CD4-positive, alpha-beta T cell treated with Interleukin-15 for 1 hour (primary cell): ENCODE results near the gene TLN1.

Source experiments
- DNase-seq: peaks from one replicate; pipeline ENCODE4 v3.0.0-alpha.2; 2020

Gene TLN1, protein sequence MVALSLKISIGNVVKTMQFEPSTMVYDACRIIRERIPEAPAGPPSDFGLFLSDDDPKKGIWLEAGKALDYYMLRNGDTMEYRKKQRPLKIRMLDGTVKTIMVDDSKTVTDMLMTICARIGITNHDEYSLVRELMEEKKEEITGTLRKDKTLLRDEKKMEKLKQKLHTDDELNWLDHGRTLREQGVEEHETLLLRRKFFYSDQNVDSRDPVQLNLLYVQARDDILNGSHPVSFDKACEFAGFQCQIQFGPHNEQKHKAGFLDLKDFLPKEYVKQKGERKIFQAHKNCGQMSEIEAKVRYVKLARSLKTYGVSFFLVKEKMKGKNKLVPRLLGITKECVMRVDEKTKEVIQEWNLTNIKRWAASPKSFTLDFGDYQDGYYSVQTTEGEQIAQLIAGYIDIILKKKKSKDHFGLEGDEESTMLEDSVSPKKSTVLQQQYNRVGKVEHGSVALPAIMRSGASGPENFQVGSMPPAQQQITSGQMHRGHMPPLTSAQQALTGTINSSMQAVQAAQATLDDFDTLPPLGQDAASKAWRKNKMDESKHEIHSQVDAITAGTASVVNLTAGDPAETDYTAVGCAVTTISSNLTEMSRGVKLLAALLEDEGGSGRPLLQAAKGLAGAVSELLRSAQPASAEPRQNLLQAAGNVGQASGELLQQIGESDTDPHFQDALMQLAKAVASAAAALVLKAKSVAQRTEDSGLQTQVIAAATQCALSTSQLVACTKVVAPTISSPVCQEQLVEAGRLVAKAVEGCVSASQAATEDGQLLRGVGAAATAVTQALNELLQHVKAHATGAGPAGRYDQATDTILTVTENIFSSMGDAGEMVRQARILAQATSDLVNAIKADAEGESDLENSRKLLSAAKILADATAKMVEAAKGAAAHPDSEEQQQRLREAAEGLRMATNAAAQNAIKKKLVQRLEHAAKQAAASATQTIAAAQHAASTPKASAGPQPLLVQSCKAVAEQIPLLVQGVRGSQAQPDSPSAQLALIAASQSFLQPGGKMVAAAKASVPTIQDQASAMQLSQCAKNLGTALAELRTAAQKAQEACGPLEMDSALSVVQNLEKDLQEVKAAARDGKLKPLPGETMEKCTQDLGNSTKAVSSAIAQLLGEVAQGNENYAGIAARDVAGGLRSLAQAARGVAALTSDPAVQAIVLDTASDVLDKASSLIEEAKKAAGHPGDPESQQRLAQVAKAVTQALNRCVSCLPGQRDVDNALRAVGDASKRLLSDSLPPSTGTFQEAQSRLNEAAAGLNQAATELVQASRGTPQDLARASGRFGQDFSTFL (N-terminal part only)

DNA sequence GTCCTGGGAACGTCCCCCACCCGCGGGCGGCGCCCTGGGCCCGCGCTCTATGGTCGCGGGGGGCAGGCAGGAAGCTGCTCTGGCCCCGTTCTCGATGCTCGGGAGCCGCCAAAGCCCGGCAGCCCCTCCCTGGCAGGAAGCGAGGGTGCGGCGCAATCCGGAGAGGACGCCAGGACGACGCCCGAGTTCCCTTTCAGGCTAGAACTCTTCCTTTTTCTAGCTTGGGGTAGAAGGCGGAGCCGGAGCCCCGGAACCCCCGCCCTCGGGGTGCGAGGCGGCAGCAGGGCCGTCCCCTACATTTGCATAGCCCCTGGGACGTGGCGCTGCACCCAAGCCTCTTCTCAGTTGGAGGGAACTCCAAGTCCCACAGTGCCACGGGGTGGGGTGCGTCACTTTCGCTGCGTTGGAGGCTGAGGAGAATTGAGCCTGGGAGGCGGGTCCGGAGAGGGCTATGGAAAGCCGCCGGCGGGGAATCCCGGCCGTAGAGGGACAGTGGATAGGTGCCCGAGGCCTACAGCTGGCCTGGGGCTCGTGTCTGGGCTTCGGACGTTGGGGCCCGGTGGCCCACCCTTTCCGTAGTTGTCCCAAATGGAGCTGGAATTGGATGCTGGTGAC is at the start of gene TLN1, which contains the start of gene CREB3:
TLN1 (minus strand) TSS at position 11 of the 615 bp plus-strand sequence. CDS start 6,501 bp downstream, outside the sequence.
CREB3 (plus strand) TSS at position 482 of the 615 bp plus-strand sequence; CDS start at position 589, 107 bp downstream.
- peak; percentile 99 for DNase-seq

DNA sequence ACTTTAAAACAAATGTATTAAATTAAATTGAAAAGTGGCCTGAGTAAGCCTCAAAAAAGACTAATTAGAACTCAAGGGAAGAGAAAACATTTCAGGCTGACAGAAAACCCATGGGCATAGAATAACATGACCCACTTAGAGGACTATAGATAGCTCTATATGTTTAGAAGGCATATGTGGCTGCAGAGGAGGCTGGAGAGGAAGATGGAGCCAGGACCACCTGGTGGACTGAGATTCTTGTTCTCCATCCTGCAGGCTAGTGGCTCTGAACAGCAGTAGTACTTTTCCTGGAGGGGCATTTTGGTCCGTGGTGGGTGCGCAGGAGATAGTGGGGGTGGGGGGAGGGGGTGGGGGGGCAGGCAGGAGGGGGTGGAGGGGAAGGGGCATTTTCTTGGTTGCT is 49.1 kb upstream of the TLN1 start:
- no peak for DNase-seq

DNA sequence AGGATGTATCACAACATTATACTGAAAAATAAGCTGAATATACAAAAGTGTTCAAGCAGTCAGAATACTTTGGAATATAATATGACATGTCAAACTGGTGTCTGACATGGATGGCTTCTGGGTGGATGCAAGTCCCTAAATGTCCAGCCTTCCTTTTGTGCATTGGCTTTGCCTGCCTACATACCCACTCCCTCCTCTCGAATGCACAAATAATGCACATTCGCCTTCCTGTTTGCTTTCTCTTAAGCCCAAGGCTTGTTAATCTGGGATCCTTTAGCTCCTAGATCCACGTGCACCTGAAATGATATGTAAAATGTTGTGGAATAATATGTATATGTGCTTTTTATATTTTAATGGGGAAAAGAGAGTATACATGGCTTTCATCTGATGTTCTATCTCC is 46.5 kb upstream of the TLN1 start:
- no peak for DNase-seq

DNA sequence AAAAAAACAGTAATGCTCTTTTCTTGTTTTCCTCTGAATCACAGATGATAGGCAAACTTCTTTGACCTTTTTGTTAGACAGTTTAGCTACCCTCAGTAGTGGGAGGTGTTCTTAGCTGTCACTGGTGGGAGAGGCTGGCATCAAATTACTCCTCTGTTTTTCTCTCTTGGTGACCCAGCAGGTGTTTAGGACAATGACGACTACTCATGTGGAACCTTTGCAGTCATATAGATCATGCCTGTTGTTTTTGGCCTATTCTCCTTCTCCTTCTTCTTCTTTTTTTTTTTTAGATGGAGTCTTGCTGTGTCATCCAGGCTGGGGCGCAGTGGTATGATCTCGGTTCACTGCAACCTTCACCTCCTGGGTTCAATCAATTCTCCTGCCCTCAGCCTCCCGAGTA is 44.0 kb upstream of the TLN1 start:
- DNase-seq: no peak

DNA sequence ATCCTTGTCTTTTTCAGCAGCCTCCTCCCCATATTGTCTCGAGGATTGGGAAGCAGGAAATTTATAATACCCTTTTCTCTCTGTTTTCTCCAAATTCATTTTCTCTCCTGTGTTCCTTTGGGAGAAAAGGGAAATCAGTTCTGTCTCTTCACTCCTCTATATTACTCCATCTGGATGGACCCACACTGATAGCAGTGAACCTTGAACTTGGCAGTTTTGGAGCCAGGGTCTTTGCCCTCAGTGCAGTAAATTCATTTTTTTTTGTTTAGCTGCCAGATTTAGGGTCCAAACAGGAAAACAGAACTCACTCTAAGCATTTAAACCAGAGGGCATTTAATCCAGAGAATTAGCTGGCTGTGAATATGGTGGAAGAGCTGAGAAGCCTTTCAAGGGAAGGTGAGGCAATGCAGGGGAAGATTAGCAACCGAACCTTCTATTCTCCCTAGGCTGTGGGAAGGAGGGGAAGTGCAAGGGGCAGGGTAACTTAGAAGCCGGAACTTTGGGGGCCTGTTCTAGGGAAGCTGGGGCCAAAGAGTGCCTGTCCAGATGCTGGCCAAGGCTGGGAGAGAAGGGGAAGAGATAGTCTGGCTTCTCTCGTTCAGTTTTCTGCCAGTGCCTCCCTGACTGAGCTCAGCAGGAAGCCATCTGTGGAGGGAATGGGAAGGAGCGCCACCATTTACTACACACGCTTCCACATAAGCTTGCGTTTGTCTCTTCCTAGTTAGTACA is 43.1 kb upstream of the TLN1 start:
- DNase-seq: no peak

DNA sequence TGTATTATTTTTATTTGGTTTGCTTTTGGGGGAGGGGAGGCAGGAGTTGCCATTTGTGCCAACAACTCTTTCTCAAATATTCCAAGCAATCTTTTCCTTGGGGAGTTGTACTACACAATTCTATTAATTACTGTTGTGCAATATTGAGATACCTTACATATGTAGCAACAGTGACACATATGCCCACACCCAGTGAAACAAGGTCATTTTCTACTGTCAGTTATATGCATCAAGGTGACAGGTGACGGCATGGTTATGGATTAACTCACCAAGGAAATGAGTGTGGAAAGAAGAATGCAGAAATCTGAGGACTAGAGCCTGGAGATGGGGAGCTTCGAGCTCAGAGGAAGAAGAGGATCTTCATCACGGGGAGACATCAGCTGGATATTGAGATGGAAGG is 39.9 kb upstream of the TLN1 start:
- DNase-seq: no peak

DNA sequence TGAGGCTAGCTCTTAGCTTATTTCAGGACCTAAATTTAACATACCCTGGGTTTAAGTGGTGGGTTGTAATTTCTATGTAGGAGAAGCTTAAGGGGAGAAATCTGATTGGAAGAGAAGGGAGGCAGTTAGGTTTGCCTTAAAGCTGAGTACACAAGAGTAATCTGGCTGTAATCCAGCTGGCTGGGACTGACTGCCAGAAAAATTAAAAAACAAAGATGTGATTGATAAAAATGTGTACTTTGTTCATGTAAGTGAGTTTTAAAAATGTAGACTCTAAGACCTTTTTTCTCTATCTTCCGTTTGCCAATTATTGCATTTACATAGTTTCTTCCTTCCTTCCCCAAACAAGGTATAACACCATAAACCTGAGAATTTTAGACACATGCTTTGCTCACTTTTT is 39.5 kb upstream of the TLN1 start:
- DNase-seq: no peak

DNA sequence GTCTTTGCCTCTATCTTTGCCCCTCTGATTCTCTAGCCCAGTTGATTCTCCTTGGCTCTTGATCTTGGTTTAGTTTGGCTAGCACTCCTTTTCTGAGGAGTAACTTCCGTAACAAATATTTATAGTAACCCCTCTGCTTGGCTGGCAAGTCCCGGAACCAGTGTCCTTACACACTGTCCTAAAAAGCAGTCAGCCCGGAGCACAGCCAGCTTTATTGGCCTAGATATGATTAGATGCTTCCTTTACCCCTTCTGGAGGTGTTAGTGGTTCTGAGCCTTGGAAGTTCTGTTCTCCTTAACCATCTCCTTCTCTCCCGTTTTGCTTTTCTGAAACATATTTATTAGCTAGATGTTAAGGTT is 39.1 kb upstream of the TLN1 start:
- no peak for DNase-seq

DNA sequence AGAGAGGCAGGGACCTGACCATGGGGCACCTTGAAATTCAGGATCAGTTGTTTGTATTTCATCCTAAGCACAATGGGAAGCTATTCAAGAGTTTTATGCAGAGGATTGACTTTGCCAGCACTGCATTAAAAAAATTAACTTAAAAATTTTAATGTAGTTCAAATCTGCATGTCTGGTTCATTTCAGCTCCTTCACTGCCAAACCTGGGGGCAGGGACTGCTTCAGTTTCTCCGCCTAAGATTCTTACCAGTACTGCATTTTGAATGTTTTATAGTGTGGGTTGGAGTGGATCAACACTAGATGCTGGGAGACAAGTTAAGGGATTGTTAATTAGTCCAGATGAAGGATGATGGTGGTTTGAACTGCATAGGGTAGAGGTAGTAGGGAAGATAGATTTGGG is 37.8 kb upstream of the TLN1 start:
- no peak for DNase-seq

DNA sequence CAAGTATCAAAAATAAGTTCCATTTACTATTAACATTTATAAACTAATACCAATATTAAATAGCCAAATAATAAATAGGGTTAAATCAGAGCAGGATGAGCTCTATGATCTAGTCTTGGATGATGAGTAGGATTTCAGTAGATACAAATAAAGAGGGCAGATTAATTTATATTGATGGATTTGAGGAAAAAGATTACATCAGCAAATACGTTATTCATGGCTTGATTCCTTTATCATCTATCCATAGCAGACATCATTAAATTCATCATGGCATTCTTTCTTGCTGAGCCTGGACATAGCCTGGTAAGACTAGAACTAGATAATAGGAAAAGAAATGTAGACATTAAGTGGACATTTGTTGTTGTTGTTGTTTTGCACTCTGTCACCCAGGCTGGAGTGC is 35.5 kb upstream of the TLN1 start:
- no peak for DNase-seq

DNA sequence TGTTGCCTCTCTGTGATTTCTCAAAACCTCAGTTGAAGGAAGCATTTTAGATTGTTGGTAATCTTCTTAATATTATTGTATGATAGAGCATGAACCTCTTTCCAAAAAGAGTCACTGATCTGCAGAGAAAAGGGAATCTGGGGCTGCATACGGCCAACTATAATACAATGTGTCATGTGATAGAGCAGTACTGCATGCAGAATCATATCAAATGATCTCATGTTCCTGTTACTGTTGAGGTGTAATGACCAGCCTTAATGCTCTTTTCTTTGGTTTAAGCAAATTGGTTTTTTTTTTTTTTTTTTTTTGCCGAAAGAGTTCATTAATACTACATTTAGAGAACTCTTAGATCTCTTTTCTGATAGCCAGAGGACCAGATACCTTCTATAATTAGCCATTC is 35.0 kb upstream of the TLN1 start:
- DNase-seq: no peak

DNA sequence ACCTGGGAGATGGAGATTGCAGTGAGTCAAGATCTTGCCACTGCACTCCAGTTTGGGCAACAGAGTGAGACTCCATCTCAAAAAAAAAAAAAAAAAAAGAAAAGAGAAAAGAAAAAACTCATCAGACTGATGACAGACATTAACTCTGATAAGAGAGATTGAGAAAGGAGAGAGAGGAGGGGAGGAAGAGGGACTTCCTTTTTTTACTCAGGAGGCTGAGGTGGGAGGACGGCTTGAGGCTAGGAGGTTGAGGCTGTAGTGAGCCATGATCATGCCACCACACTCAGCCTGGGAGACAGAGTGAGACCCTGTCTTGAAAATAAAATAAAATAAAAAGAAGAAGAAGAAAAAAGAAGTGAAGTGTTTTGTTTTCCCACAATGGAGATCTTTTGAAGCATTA is 31.8 kb upstream of the TLN1 start:
- no peak for DNase-seq

DNA sequence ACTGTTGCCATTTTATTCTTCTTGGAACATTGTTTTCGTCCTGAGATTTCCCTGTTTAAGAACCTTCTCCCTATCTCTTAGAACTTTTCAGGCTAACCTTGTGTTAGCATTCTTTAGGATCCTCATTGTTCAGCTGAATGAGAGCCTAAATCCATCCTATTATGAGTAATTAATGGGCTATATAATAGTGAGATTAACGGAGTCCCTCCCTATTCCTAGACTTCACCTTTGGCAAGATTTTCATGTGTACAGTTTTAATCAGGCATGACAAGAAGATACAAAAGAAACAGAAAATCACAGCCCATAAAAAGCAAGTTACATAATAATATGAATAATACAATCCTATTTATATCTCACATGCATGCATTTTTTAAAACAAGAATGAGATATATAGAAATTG is 31.2 kb upstream of the TLN1 start:
- no peak for DNase-seq

DNA sequence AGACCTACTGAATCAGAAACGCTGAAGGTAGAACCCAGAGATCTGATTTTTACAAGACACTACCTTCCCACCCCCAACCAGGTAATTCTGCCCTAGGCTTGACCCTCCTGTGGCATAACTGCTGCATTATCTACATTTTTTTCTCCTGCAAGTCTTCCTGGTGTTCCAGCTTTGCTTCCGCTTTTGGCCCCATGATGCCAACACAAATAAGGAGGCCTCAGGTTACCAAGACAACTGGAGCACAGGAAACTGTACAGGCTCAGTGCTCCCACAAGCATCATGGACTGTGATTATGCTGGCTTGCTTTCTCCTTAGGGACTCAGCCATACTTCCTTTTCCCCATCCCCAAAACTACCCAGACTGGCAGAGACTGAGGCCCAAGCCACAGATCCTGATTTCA is 28.7 kb upstream of the TLN1 start:
- DNase-seq: no peak

DNA sequence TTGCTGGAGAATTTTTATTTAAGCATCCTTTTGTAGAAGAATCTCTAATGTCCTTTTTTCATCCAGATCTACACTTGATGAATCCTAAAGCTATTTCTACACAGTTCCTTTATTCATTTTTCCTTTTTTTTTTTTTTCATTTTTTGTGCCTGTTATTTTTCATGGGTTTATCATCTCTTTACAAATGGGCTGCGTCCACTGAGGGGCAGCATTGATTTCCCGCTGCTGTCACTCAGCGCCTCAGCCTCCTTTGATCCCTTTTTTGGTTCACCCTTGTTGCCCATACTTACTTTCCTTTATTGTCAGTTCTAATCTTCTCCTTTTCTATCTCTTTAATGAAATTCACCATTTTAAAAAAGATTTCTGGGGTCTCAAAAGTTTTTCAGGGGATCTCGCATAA is 27.8 kb upstream of the TLN1 start:
- DNase-seq: no peak

DNA sequence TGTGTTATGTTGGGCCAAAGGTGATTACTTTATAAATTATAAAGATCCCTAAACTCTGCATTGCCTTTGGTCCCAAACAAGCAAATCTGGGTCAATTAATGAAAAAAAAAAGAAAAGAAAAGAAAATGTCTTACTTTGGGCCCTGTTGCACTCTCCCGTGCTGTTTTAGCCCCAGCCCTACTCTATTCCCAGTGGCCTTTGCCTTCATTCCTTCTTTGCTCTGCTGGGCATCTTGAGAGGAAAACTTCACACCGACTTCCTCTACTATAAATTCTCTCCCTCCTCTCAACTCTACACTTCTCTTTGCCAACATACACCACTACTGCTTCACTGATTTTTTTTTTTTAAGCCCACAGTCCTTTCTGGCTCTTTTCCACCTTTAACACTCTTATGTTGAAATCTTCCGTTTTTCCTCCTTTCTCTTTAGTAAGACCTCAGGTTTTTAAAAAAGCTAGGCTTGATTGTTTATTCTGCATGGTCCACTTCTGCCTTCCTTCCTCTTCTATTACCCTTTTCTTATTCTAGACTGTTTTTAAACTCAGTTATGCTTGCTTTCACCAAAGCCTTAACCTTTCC is 26.6 kb upstream of the TLN1 start:
- no peak for DNase-seq

DNA sequence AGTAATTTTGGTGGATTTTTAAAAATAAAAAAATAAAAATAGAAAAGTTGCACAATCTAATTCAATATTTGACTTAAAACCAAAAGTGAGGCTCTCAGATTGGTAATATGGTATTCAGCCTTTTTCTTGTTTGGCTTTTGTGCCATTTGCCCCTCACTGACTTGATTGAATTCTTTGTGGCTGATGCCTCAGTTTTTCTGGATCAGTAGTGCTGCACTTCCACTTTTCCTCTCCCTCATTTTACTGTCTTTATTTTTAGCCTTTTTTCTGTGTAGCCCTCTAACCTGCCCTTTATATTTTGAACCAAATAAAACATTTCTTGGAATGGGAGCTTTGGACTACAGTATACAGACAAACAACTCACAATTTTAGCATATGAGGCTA is 25.9 kb upstream of the TLN1 start:
- no peak for DNase-seq

DNA sequence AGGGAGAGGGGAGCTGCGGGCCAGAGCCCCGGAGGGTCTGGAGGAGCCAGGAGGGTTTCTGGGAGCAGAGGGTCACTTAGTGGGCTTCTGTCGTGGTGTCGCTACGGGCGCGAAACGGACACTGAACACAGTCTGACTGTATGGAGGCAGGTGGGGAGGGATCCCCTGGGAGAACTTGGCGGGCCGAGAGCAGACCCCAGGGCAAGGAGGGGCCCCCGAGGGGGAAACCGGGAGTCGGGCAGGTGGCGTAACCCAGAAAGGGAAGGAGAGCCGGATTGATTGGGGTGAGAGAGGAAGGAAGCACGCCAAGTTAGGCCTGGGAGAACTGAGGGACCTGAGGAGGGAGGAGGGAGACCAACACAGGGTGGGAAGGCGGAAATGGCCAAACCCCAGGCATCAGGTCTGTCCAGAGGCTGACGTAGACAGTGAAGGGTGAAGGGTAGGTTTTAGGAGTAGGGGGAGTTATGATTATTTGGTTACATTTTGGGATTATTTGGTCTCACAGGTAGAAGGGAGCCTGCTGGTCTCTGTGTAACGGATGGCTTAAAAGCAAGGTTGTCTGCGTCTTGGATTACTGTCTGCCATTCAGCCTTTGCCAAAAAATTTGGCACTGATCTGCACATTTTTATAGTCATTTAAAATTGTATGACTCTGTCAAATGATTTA is 25.4 kb upstream of the TLN1 start:
- DNase-seq: no peak

DNA sequence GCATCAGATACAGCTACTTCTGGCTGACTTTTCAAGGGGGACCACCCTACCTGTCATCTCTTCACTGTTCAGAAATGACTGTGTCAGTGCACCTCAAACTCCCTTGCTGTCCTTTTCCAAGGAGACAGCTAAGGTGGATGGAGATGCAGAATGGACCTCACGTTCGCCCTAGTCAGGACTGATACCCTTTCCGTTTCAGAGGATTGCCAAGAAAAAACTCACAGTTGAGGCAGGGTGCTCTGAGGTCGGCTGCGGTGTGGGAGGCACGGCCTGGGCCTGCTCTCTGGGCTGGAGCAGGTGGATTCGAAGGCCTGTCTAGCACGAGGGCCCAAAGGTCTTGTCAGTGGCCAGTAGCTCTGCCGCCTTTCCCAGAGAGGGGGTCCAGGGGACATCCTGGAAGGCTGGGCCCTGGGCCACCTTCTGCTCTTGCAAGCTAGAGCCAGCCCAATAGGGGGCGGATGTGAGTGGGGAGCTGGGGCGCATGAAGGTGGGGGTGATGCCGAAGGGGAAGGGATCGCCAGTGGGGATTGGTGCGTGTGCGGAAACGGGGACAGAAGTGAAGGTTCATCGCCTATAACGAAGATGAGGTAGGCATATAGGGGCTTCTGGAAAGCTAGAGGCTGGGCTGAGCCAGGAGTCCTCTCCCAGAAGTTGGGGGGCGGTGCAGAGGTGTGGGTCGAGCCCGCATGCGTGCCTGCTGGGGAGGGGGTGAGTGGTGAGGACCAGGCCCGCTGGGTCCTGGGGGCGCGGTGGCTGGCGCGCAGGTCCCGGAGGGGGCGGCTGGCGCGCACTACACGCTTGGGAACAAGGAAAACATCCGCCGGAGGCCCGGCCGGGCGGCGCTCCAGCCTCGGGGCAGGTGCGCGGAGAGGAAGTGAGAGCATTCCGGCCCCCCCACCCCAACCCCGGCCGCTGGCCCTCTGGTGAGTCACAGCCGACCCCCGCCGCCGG is 24.6 kb upstream of the TLN1 start:
- peak; percentile 71 for DNase-seq

DNA sequence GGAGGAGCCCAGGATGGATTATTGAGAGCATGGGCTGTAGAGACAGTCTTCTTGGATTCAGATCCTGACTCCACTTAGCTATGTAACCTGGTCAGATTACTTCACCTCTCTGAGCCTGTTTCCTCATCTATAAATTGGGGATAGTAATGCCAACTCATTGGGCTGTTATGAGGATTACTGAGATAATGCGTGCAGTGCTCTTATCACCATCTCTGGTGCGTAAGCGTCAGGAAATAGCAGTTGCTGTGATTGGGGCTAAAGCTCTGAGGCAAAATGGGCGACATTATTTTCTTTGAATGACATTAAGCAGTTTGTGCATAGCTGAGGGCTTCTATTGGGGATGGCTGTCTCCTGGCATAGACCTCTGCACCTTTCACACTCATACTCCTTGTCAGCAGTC is 23.1 kb upstream of the TLN1 start:
- no peak for DNase-seq
